Peyer's patch (tissue), 4 donors: ENCODE data around the gene C16orf96. TPM values are rescaled to one million over a fixed set of nuclear protein-coding genes. Genes with fewer than 3 reads are reported as not detected.

Experiments
- DNase-seq, 3 donors: peaks; one replicate each; pipeline ENCODE4 v3.0.0-alpha.2; 2017 to 2019
- H3K27ac ChIP-seq, 4 donors: fragments of 200-600 bp; sonication (generic); one replicate each; pipeline ENCODE4 v1.5.1; 2016 to 2019
- H3K27me3 ChIP-seq, 2 donors: fragments of 200-600 bp; sonication (generic); one replicate each; pipeline ENCODE4 v1.5.1; 2019
- H3K36me3 ChIP-seq, 3 donors: fragments of 200-600 bp; sonication (generic); one replicate each; pipeline ENCODE4 v1.5.1; 2016 to 2019
- H3K4me1 ChIP-seq, 4 donors: fragments of 200-600 bp; sonication (generic); one replicate each; pipeline ENCODE4 v1.5.1; 2016 to 2019
- H3K4me3 ChIP-seq, 4 donors: fragments of 200-600 bp; sonication (generic); 1 replicate in 3 of 4; 2 replicates in 1 of 4; pipeline ENCODE4 v1.5.1; 2016 to 2019; ENCODE audit warnings: mild to moderate bottlenecking in 1 of 4
- H3K9me3 ChIP-seq, 4 donors: fragments of 200-600 bp; sonication (generic); one replicate each; pipeline ENCODE4 v1.5.1; 2016 to 2019; ENCODE audit warnings: mild to moderate bottlenecking in 1 of 4
- CTCF ChIP-seq, 6 experiments: fragments of 450-650 bp in 4 of 6; fragments of 200-600 bp in 2 of 6; sonication (generic) in 1 of 6; IDR thresholded peaks; one replicate each; pipeline ENCODE4 v1.5.1; 2017 to 2019; ENCODE audit warnings: antibody characterized with exemption in 6 of 6, mild to moderate bottlenecking in 3 of 6, moderate library complexity in 1 of 6
- POLR2A ChIP-seq, 2 donors: fragments of 450-650 bp; IDR thresholded peaks; one replicate each; pipeline ENCODE4 v1.5.1; 2017; ENCODE audit warnings: antibody characterized with exemption in 2 of 2, mild to moderate bottlenecking in 2 of 2, moderate library complexity in 2 of 2
- total RNA-seq, 4 donors: library from RNA; depleted of rRNA; stranded (reverse); fragments of >200 nt; gene quantifications; one replicate each; pipeline ENCODE4 v1.1.0, GENCODE V29; 2016

C16orf96 gene
- total RNA-seq, 4 donors from 2014 or later: not detected

- peak overlapping the region; percentile 87 to 97 (median 94) for H3K4me3 ChIP-seq
- H3K9me3 ChIP-seq: no peaks in the 10 kb centered on the region
- H3K27ac ChIP-seq: peak overlapping the region; percentile 80 to 95 (median 94)
- no peak for DNase-seq
- H3K27me3 ChIP-seq: no peaks in the 10 kb centered on the region
- TF ChIP-seq POLR2A (IDR thresholded peaks at IDR 0.05): no peak
- H3K4me1 ChIP-seq: peaks cover 4 to 60% (median 23%) of the 10 kb centered on the region in 4 donors
- peaks cover 0 to 9% (median 0%) of the 10 kb centered on the region in 3 donors for H3K36me3 ChIP-seq
Observed at GRCh38 chr16:4613636-4614570, 57.8 kb downstream of the C16orf96 start.

- H3K4me3 ChIP-seq: peak within 1 kb of the TSS; percentile 87 to 97 (median 94)
- peaks cover 0 to under 1% (median 0%) of the 10 kb centered on the region in 3 donors for H3K36me3 ChIP-seq
- H3K4me1 ChIP-seq: peaks cover 4 to 65% (median 23%) of the 10 kb centered on the region in 4 donors
- peak; percentile 88 to 95 (median 91) for DNase-seq
- H3K27ac ChIP-seq: peak within 1 kb of the TSS; percentile 80 to 95 (median 94)
- no peaks in the 10 kb centered on the region for H3K9me3 ChIP-seq
- no peaks in the 10 kb centered on the region for H3K27me3 ChIP-seq
- TF ChIP-seq POLR2A (IDR thresholded peaks at IDR 0.05): peak; percentile 87 to 98
- no peak for TF ChIP-seq CTCF (IDR thresholded peaks at IDR 0.05)
Observed at GRCh38 chr16:4614571-4615383, 58.6 kb downstream of the C16orf96 start, which contains the start of gene UBALD1. Gene UBALD1, minus strand, starts transcription at chr16:4614888. Its CDS starts 91 bp downstream, at chr16:4614797.

- Histone ChIP-seq H3K4me1 (peaks cover 4 to 65% (median 23%) of the 10 kb centered on the region in 4 donors), H3K4me3 (peak overlapping the region; percentile 87 to 97 (median 94)), H3K27ac (peak overlapping the region; percentile 80 to 95 (median 94)), H3K36me3 (no peaks in the 10 kb centered on the region), H3K27me3 (no peaks in the 10 kb centered on the region), H3K9me3 (no peaks in the 10 kb centered on the region)
- TF ChIP-seq CTCF (IDR thresholded peaks at IDR 0.05) (no peak), POLR2A (IDR thresholded peaks at IDR 0.05) (no peak)
- DNase-seq: no peak
Observed at GRCh38 chr16:4615384-4616046, 59.4 kb downstream of the C16orf96 start.

- Histone ChIP-seq H3K27me3 (no peaks in the 10 kb centered on the region), H3K27ac (peak overlapping the region; percentile 93 to 99 (median 96)), H3K36me3 (no peaks in the 10 kb centered on the region), H3K4me3 (peak overlapping the region; percentile 52 to 97 (median 94)), H3K9me3 (no peaks in the 10 kb centered on the region), H3K4me1 (peaks cover 4 to 63% (median 23%) of the 10 kb centered on the region in 4 donors)
- TF ChIP-seq CTCF (IDR thresholded peaks at IDR 0.05) (peak; percentile 9 to 36 (median 32)), POLR2A (IDR thresholded peaks at IDR 0.05) (peak; percentile 67 to 80)
- DNase-seq: peak; percentile 99 to 100 (median 100)
Observed at GRCh38 chr16:4616047-4616811, 60.1 kb downstream of the C16orf96 start.

- no peak overlapping the region for H3K4me3 ChIP-seq
Observed at GRCh38 chr16:4617880-4618279, 61.7 kb downstream of the C16orf96 start.

More at GRCh38 chr16:4617880-4618279, 61.7 kb downstream of the C16orf96 start:
- Histone ChIP-seq H3K9me3 (no peaks in the 10 kb centered on the region), H3K4me1 (peaks cover 4 to 46% (median 20%) of the 10 kb centered on the region in 4 donors), H3K27ac (no peak overlapping the region), H3K36me3 (no peaks in the 10 kb centered on the region), H3K27me3 (no peaks in the 10 kb centered on the region)
- TF ChIP-seq CTCF (IDR thresholded peaks at IDR 0.05) (no peak), POLR2A (IDR thresholded peaks at IDR 0.05) (no peak)
- DNase-seq: no peak
